NCI-H2227 treated with DMSO at 0.1 percent for 48 hours (cell line): ENCODE data around the gene APLF.
"Not testable (repeated sequence)": the region's sequence is repeated elsewhere in the genome, so short reads cannot be mapped to it uniquely, and the experiment has no call there.

Experiments used
- DNase-seq: peaks from one replicate; lab custom pipeline; 2025; lab: John Stamatoyannopoulos, UW

The APLF gene

DNA sequence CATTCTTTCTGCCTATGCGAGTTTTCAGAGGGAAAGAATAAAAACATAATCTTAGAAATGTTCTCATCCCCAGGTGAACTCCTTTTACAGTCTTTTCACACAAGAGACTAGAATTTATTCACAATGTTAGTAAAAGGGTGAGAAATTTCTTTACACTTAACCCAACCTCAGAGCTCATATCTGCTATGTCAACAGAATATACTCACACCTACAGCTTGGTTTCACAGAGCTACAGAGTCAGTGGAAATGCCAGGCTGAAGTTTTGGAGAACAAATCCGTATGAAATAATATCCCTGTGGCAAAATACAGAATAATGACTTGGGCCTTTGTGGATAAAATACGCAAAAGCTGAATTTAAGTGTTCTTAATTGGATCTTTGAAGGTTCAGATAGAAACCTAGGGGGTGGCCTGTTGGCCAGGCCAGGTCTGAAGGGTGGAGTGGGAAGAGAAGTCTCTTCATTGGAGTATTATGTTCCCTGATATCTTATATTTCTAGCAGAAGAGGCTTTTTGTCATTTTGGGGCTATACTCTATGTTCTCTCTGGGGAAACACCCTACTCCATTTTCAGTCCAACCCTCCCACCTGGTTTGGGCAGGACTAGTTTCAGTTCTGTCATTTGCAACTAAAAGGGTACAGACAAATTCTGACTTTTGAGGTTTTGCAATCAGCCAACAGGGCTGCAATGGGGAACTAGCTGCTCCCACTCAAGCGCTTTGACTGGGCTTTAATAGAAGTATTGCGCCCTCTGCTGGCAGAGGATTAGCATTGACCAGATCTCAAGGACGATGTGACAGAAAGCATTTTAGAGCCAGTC is 26.0 kb upstream of the APLF start:
- DNase-seq = peak; percentile 94

DNA sequence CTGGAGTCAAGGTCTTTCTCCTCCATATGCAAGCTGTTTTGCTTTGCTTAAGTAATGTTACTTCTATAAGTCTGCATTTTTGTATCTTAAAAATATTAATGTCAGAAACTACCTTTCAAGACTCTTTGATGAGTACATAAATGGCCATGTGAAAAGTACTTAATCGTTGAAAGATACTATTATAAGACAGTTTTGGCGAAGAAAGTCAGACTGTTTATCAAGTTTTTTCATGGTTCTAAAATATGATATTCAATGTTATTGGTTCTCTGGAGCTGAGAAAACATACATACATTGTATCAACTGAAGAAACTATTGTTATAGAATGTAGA is 25.4 kb upstream of the APLF start:
- no peak for DNase-seq

DNA sequence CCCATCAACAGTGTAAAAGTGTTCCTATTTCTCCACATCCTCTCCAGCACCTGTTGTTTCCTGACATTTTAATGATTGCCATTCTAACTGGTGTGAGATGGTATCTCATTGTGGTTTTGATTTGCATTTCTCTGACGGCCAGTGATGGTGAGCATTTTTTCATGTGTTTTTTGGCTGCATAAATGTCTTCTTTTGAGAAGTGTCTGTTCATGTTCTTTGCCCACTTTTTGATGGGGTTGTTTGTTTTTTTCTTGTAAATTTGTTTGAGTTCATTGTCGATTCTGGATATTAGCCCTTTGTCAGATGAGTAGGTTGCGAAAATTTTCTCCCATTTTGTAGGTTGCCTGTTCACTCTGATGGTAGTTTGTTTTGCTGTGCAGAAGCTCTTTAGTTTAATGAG is 21.0 kb upstream of the APLF start:
- DNase-seq = not testable (repeated sequence)

DNA sequence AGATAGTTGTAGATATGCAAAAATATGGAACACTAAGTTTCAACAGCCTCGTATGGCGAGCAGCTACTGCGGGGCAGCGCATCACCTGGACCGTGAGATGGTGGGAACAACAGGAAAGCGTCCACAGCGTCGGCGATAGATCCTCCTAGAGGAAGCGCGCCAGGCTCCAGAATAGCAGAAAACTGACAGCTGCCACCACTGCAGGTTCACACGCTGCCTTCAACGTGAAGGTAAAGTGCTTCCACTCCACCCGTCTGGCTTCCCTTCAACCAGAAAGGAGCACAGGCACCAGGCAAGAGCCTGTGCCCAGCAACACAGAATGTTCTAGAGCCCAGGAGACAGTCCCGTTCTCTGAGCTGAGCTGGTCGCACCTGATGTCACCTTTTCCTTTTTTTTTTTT is 20.3 kb upstream of the APLF start:
- DNase-seq = no peak

DNA sequence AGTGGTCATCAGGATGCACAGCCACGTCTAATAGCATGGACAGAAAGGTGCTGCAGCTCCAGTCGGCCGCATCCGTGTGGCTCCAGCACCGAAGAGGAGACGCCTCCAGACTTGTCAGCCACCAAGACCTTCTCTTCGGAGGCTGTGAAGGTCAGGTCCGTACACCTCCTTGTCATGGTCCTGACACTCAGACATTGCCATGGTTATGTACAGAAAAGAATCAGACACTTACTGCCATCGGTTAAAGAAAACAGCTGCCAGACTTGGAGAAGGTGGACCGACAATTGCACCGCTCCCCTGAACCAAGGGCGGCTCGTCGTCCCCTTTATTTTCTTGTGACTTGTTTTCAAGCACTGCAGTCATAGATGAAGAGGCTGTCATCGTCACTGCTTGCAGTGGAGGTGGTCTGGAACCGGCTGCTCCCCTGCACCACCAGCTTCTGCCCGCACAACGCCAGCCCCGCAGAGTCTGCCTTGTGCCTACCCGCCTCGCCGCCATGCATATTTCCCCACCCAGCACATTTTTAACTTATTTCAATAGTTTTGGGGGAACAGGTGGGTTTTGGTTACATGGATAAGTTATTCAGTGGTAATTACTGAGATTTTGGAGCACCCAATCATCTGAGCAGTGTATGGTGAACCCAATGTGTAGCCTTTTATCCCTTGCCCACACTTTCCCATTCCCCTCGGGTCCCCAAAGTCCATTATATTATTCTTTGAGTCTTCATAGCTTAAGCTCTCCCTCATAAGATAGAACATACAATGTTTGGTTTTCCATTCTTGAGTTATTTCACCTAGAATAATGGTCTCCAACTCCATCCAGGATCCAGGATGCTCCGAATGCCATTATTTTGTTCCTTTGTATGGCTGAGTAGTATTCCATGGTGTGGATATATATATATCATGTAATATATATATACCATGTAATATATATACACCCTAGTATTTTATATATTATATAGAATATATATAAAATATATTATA is 18.4 kb upstream of the APLF start:
- no peak for DNase-seq

DNA sequence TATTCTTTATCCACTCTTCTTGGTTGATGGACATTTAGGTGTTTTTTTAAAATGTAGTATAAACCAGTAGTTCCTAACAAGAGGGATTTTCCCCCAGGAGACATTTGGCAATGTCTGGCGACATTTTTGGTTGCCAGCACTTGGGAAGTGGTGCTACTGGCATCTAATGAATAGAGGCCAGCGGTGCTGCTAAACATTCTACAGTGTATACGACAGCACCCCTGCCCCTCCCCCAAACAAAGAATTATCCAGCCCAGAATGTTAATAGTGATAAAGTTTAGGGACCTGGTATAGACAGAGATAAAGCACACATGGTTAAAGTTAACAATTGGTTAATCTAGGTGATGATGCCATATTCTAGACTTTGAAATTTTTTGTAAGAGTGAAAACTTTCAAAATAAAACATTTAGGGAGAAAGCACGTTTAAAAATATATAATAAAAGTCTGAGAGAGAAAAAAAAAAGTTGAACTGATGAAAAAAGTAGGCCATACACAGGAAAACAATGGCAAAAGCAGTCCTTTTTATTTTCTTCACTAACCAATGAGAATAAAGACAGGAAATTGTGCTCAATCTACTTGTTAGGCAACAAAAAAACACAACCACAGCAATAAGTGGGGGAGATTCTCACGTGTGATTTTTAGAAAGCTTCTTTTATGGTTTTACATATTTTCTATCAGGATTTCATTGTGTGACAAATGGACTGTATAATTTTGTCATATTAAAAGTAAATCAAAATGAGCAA is 15.1 kb upstream of the APLF start:
- DNase-seq = no peak

DNA sequence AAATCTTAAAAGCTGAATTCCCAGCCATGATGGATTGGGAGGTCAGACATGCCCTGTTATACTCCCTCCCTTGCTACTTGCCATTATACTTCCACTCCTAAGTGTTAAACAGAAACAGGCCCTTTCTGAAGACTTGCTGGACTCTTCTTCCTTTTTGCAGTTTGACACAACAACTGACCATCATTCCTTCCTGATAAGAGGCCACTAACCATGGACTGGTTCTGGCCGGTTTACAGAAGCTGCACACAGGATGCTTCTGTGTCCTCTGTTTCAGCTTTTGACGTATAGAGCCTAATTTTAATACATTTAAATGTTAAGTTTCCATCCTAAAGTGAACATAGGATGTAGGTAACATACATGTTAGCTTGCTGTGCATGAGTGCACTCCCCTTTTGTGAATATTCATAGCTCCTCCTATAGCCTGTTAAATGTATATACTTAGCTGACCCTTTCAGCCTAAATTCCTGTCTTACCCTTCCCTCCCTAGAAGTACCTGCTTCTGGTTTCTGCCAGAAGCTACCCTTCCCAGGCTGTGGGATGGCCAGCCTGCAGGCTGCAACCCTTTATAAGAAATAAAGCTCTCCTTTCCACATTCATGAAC is 13.5 kb upstream of the APLF start:
- no peak for DNase-seq

DNA sequence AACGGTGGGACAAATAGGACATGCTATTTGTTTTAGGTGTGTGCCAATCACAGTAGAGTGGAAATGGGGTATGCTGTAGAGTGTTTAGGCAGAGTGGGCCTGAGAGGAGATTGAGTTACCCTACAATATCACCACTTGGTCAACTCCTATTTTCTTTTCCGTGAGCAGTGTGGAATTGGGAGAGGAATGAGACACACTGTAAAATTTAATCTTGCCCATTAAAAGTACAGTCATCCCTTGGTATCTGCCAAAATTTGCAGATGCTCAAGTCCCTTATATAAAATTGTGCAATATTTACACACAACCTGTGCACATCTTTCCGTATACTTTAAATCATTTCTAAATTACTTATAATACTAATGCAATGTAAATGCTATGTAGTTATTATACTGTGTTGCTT is 12.7 kb upstream of the APLF start:
- no peak for DNase-seq

DNA sequence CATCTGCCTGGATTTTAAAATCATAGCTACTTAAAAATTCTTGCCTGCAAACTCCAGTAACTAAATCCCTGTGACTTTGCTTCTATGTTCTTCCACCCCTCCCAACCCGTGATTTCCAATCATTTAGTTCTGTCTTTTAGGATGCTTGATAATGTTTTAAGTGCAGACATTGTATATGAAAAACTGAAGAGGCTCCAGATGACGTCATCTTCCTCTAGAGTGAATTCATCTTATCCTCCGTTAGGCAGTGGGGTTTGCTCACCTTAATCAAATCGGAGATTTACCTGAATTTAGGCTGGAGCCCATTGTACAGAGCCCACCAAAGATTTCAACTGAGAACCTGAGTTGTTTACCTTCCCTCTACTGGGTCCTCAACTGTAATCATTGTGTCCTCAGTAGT is 11.2 kb upstream of the APLF start:
- no peak for DNase-seq

DNA sequence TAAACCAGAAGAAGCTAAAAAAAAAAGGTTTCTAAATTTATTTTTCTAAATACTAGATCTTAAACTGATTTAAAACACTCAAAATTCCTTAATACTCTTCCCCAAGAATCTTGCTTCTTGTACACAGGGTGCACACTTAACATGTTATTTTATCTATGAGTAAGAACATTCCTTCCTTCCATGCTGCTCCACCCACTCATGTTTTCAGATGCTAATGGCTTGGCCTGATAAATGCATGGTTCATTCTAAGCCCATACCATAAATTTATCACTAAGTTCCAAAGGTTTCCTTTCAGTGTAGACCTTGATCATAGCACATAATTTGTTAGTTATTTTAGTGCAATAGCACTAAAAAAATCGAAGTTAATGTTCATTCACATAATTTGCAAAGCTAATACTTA is 8.4 kb upstream of the APLF start:
- no peak for DNase-seq

DNA sequence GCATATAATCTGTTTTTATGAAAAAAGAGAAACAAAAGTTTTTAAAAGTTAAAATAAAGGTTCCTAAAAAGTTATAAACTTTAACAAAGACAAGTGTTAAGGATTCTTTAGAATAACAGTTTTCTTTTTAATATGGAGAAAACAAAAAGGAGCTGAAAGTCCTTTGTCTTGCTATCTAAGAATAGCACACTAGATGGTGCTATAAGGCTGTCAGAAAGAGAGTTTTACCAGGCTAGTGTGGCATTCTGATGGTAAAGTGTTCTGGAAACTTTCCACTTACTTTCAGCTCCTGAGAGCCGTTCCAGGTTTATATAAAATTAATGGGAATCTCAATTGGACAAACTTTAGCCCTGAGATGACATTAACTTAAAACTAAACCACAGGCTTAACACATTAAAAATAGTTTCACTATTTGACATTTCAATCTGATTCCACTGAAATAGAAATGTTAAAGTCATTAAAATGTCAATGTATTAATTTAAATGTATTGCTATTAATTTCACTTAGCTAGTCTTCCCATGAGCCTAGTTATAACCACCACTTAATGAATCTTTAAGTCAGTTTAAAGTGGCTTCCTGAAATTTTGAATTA is 4.0 kb upstream of the APLF start:
- DNase-seq = peak; percentile 49

DNA sequence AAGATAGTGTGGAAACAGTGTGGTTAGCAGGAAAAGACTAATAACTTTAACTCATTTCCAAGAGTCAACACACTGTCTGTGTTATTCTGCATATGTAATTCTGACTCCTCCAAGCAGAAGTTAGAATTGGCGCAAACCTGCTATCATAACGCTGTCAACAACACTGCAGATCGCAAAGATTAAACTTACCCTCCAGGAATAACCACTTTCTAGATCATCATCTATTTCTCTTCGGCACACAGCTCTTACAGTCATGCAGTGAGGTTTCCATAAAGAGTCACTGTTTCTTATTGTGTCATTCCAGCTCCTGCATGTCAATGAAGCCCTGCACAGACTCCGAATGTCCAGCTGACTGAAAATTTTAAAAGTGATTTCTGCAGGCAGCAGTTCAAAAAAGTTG is 2.7 kb upstream of the APLF start:
- DNase-seq = no peak

DNA sequence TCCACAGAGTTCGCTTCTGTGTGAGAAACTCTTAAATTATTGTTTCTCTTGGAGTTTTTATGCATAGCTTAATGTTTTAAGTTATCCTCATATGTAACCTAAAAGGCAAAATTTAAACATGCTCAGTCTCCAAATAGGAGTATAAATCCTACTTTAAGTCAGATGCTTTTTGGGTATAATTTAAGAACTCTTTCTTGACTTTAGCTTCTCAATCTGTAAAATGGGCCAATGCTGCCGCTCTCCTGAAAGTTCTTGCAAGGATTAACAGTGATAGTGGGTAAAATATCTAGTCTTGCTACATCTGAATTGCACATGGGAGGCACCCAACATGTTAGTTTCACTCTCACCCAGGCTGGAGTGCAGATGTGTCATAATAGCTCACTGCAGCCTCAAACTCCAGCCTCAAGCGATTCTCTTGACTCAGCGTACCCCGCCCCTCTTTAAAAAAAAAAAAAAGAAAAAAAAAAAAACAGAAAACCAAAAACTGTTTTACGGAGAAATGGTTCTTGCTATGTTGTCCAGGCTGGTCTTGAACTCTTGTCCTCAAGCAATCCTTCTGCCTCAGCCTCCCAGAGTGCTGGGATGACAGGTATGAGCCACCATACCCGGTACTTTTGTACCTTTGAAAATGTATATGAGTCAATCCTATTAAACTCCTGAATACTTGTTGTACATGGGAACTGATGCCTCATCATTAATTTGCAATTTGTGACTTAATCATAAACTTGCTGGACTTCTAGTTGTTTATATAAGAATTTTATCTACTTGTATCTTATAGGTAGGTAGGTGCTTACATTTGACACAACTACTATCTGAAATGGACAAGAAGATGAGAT is 2.1 kb upstream of the APLF start:
- no peak for DNase-seq

DNA sequence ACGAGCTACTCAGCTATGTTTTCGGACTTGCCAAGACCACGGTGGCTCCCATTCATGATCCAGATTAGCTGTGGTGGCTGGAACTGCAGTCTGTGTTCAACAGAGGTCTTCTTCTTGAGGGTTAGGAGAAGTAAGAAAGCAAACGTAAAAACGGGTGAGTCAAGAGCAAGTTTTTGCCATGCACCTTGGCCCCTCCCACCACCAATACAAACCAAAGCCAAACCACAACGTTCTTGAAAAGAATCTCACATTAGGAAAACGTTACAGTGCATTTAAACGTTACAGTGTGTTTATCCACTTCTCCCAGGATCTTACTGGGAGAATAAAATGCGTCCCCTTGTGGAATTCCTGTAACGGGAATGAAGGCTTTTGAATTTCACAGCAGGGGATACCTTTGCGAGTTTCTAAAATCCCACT is 1.0 kb upstream of the APLF start:
- no peak for DNase-seq

DNA sequence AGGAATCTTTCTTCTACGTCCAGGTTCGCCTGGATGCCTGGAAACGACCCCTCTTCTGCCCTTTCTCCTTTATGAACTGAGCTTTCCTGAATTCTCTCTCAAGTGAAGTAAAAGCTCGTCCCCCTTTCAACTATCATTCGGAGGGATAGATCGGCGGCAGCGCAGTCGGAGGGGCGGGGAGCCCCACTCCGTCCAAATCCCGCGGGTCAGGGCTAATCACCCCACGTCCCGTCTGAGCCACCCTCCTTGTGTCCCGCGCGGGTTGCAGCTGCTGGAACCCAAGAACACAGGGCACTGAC is 658 bp upstream of the APLF start:
- no peak for DNase-seq

DNA sequence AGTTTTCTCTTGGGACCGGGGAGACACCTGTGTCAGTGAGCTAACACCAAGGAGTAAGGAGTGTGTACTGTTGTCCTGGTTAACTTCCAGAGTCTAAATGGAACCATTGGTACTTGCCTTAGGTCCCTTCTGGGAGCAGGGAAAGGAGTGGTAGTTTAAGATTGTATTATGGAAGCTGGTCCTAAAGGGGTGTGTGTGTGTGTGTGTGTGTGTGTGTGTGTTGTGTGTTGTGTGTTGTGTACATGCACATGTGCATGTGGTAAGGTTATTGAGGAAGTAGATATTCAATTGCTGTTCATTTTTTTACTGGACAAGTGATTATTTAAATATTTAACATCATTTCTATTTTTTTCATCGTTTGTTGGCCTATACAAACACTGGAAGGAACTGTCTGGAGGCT is 1.4 kb downstream of the APLF start:
- no peak for DNase-seq

DNA sequence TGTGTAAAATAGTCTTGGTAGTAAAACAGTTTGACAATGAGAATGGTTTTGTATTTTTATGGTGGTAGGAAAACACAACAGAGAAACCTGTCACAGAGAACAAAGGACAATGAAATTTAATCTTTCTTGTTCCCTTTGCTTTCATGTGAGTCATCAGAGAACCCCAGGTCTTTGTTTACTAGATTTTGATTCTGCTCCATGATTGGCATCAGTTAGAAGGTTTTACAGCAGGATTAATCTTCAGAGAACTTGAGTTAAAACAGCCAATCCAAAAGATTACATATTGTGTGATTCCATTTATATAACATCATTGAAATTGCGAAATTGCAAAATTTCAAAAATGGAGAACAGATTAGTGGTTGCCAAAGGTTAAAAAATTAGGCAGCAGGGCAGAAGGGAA is 2.5 kb downstream of the APLF start:
- DNase-seq = no peak

DNA sequence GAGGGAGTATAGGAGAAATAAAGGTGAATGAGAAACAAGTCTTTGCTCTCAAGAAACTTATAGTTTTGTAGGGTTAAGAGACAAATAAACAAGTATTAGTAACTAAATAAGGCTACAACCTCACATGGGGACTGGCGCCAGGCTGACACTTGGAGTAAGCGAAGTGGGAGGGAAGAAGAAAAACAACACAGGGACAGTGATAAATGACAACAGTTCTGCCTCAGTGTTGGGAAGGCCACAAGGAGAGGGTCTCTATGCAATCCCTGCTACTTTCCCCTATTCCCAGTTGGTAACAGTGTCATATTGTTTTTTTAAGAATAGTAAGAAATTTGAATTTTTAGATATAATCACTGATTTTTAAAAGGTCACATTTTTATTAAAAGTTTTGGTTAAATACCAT is 4.0 kb downstream of the APLF start:
- DNase-seq = no peak

DNA sequence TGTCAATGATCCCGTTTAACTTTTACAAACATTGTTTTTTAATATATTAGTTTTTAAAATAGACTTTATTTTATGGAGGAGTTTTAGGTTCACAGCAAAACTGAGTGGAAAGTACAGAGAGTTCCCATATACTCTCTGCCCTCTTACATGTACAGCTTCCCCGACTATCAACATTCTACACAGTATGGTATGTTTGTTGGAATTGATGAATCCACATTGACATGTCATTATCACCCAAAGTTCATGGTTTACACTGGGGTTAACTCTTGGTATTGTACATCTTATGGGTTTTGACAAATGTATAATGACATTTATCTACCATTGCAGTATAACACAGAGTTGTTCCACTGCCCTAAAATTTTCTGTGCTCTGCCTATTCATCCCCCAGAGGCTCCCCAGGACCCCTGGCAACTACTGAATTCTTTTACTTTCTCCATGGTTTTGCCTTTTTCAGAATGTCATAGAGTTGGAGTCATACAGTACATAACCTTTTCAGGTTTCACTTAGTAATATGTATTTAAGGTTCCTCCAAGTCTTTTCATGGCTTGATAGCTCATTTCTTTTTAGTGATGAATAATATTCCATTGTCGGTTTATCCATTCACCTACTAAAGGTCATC is 5.5 kb downstream of the APLF start:
- DNase-seq = no peak

DNA sequence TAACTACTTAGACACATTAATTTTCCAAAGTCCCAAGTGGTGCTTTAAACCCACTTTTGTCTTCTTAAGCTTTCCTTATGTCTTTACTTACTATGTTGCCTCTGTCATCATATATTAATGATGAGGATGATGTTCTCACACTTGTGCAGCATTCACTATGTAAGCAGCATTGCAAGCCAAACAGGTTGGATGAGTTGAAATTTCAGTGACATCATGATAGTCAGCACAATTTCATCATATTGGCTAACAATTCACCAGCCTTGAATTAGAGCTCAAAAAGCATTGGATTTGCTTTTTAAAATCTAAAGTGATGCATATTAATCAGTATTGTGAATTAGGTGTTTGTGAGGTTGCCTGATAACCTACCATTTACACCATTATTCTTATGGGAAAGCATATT is 7.7 kb downstream of the APLF start:
- no peak for DNase-seq

DNA sequence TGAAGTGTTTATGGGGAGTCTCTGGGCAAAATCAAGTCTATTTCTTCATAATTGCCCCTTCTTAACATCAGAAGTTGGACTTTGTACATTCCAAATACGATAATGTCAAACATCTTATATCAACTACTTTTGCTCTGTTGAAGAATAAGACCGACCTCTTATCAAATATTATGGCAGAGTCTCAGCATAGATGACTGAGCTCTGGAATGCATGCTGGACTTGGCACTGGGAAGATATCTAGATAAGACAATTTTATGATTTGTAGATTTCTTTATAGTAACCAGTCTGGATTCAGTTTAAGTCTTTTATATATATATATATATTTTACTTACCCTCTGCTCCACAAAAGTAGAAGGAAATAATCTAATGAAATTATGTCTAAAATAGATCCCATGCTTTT is 8.2 kb downstream of the APLF start:
- no peak for DNase-seq
